ENCODE data around the gene WDR20. TPM values are rescaled to one million over a fixed set of nuclear protein-coding genes. Genes with fewer than 3 reads are reported as not detected.
"Not testable (repeated sequence)": the region's sequence is repeated elsewhere in the genome, so short reads cannot be mapped to it uniquely, and the experiment has no call there.

Gene WDR20
- total RNA-seq, 2 experiments from 2014 or later, result 32.6 to 33.6 TPM

DNA sequence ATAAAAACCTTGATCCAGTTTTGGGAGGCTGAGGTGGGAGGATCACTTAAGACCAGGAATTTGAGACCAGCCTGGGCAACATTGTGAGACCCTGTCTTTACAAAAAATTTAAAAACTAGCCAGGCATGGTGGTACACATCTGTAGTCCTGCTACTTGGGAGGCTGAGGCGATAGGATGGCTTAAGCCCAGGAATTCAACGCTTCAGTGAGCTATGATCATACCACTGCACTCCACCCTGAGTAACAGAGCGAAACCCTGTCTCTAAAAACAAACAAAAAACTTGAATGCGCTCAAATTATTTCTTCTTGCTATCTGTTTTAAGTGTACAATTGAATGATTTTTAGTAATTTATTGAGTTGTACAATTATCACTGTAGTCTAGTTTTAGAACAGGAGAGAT lies 20.1 kb downstream of the WDR20 start:
- H3K9me3 Mint-ChIP-seq (ENCODE audit: low read depth), result no peaks in the 10 kb centered on the region
- no peak for DNase-seq
- no peak overlapping the region for H3K27ac Mint-ChIP-seq
- peaks cover 10% of the 10 kb centered on the region for H3K36me3 Mint-ChIP-seq
- peaks cover 8% of the 10 kb centered on the region for H3K4me1 Mint-ChIP-seq
- ATAC-seq, result no peak
- H3K27me3 Mint-ChIP-seq, result no peaks in the 10 kb centered on the region
- CTCF ChIA-PET, result no interaction called here
- H3K4me3 Mint-ChIP-seq, result no peak overlapping the region

DNA sequence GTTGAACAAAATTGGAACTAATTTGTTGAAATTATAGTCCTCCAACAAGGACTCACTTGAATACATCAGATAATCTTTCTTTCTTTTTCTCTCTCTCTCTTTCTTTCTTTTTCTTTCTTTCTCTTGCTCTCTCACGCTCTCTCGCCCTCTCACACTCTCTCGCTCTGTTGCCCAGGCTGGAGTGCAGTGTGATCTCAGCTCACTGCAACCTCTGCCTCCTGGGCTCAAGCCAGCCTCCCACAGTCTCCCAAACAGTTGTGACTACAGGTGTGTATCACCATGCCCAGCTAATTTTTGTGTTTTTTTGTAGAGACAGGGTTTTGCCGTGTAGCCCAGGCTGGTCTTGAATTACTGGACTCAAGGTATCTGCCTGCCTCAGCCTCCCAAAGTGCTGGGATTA lies 22.8 kb downstream of the WDR20 start:
- Mint-ChIP-seq H3K9me3 (ENCODE audit: low read depth) (no peaks in the 10 kb centered on the region), H3K27me3 (no peaks in the 10 kb centered on the region), H3K27ac (no peak overlapping the region), H3K4me1 (peaks cover 9% of the 10 kb centered on the region), H3K4me3 (no peak overlapping the region), H3K36me3 (peaks cover 8% of the 10 kb centered on the region)
- ATAC-seq (no peak), DNase-seq (no peak)
- CTCF ChIA-PET, result no interaction called here

DNA sequence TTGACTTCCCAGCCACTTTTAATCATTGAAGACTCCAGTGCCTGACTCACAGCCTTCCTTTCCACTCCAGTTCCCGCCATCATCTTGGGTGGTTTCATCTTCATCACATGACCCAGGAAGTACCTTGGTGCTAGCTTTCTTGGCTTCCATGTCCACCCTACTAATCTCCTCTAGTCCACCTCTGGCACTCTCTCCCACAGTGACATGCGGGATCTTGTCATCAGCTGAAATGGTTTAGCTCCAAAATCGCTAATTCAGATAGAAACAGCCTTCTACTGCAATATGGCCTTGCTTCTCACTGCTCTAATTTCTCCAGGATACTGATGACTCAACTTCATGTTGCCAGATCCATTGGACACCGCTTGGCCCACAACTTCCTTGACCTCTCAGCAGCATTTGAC lies 24.5 kb downstream of the WDR20 start:
- CTCF ChIA-PET, result no interaction called here
- H3K27me3 Mint-ChIP-seq, result no peaks in the 10 kb centered on the region
- no peaks in the 10 kb centered on the region for H3K9me3 Mint-ChIP-seq (ENCODE audit: low read depth)
- no peak overlapping the region for H3K4me3 Mint-ChIP-seq
- H3K36me3 Mint-ChIP-seq, result peaks cover 8% of the 10 kb centered on the region
- DNase-seq, result no peak
- H3K4me1 Mint-ChIP-seq, result peaks cover 9% of the 10 kb centered on the region
- no peak overlapping the region for H3K27ac Mint-ChIP-seq
- no peak for ATAC-seq

DNA sequence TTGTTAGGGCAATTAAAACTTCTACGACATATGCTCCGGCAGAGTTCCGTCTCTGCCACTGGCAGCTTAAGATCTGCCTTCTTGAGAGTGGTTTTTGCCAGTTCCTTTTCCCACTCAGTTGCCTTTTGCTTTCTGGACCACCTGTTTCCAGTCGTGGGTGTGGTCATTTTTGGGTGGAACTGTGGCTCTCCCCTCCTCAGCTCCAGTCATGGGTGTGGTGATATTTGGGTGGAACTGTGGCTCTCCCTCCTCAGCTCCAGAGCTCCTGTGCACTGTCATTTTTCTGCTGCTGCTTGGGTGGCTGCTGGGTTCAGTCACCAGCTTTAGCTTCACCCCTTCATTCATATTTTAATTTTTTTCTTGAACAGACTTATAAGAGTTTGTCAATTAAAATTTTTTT lies 25.3 kb downstream of the WDR20 start:
- H3K9me3 Mint-ChIP-seq (ENCODE audit: low read depth), result no peaks in the 10 kb centered on the region
- CTCF ChIA-PET, result interaction anchor here (1.0 kb wide), 2 partner anchors 11 to 15 kb away, joined by 3 read pairs; no protein-coding TSS in a partner anchor
- ATAC-seq (no peak), DNase-seq (no peak)
- no peak overlapping the region for H3K4me3 Mint-ChIP-seq
- no peaks in the 10 kb centered on the region for H3K27me3 Mint-ChIP-seq
- peaks cover 8% of the 10 kb centered on the region for H3K36me3 Mint-ChIP-seq
- peaks cover 9% of the 10 kb centered on the region for H3K4me1 Mint-ChIP-seq
- H3K27ac Mint-ChIP-seq, result no peak overlapping the region

DNA sequence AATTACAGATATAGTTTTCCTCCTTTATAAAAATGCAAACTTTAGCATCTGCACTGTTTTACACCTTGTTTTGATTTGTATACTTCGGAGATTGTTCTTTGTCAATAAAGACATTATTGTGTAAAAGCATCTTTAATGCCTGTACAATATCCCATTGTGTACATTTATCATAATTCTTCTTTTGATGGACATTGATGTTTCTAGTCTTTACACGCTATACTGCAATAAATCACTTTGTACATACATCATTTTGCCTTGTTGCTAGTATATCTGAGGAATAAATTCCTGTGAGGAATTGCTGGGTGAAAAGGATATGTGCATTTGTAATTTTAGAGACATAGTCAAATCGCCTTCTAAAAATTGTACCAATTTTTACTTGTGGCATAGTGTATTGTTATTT lies 30.4 kb downstream of the WDR20 start:
- H3K4me1 Mint-ChIP-seq, result peaks cover 10% of the 10 kb centered on the region
- H3K27me3 Mint-ChIP-seq, result no peaks in the 10 kb centered on the region
- CTCF ChIA-PET, result no interaction called here
- no peaks in the 10 kb centered on the region for H3K9me3 Mint-ChIP-seq (ENCODE audit: low read depth)
- no peak for ATAC-seq
- H3K27ac Mint-ChIP-seq, result no peak overlapping the region
- H3K4me3 Mint-ChIP-seq, result no peak overlapping the region
- DNase-seq, result no peak
- H3K36me3 Mint-ChIP-seq, result peaks cover 13% of the 10 kb centered on the region

DNA sequence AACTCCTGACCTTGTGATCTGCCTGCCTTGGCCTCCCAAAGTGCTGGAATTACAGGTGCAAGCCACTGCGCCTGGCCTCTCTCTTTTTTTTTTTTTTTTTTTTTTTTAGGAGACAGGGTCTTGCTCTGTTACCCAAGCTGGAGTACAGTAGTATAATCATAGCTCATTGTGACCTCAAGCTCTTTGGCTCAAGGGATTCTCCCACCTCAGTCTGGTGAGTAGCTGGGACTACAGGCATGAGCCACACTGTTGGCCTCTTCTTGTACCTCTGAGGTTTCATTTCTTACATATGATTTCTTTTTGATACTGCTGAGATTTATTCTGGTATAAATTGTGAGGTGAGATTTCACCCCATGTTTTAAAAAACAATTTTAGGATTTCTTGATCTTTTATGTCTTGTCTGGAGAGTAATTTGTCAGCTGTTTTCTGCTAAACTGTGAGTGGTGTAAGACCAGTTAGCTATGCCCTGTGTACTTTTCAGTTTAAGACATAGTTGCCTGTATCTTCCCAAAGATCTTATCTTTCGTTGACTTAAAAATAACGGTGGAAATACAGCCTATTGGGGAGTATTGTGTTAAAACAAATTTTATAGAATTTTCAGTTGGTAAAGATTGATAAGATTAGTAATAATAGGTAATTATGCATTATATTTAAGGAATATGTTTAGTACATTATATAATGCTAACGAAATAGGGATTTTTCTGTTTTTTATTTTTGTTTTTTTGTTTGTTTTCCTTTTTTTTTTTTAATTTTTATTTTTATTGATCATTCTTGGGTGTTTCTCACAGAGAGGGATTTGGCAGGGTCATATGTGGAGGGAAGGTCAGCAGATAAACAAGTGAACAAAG lies 31.7 kb downstream of the WDR20 start:
- Mint-ChIP-seq H3K9me3 (ENCODE audit: low read depth) (peaks cover 4% of the 10 kb centered on the region), H3K4me1 (peaks cover 18% of the 10 kb centered on the region), H3K36me3 (peaks cover 24% of the 10 kb centered on the region), H3K27ac (no peak overlapping the region), H3K4me3 (no peak overlapping the region), H3K27me3 (no peaks in the 10 kb centered on the region)
- no peak for ATAC-seq
- no peak for DNase-seq
- CTCF ChIA-PET, result no interaction called here

DNA sequence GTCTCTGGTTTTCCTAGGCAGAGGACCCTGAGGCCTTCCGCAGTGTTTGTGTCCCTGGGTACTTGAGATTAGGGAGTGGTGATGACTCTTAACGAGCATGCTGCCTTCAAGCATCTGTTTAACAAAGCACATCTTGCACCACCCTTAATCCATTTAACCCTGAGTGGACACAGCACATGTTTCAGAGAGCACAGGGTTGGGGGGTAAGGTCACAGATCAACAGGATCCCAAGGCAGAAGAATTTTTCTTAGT lies 32.2 kb downstream of the WDR20 start:
- CTCF ChIA-PET; H3K27me3 Mint-ChIP-seq; H3K27ac Mint-ChIP-seq; DNase-seq; H3K9me3 Mint-ChIP-seq (ENCODE audit: low read depth); ATAC-seq; H3K4me3 Mint-ChIP-seq: not testable (repeated sequence)
- H3K4me1 Mint-ChIP-seq, result peaks cover 19% of the 10 kb centered on the region
- H3K36me3 Mint-ChIP-seq, result peaks cover 26% of the 10 kb centered on the region

DNA sequence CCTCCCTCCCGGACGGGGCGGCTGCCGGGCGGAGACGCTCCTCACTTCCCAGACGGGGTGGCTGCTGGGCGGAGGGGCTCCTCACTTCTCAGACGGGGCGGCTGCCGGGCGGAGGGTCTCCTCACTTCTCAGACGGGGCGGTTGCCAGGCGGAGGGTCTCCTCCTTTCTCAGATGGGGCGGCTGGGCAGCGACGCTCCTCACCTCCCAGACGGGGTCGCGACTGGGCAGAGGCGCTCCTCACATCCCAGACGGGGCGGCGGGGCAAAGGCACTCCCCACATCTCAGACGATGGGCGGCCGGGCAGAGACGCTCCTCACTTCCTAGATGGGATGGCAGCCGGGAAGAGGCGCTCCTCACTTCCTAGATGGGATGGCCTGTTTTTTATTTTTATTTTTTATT lies 33.0 kb downstream of the WDR20 start:
- CTCF ChIA-PET, H3K4me3 Mint-ChIP-seq, ATAC-seq: not testable (repeated sequence)

DNA sequence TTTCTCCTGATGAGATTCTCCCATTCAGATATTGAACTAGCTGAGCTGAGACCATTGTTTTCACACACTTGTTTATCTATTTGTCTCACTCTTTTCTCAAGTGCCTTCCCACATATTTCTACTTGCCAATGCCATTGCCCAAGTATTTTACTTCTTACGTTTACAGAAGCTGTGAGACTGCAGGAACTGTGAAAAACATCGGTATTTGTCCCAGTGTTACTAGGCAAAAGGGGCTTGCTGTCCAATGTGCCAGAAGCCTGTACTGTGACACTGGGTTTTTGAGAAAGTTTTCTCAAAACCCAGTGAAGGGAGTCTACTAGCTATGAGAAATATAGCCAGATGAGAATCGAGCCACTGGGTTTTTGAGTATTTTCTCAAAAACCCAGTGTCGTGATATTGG lies 37.5 kb downstream of the WDR20 start:
- Mint-ChIP-seq H3K27ac (no peak overlapping the region), H3K27me3 (no peaks in the 10 kb centered on the region), H3K4me1 (peaks cover 28% of the 10 kb centered on the region), H3K4me3 (no peak overlapping the region), H3K9me3 (ENCODE audit: low read depth) (peaks cover 9% of the 10 kb centered on the region), H3K36me3 (peaks cover 27% of the 10 kb centered on the region)
- CTCF ChIA-PET, result no interaction called here
- ATAC-seq (no peak), DNase-seq (no peak)

More for the DNA sequence above, 33.0 kb downstream of the WDR20 start:
- H3K4me1 Mint-ChIP-seq, result peaks cover 22% of the 10 kb centered on the region
- H3K27me3 Mint-ChIP-seq; DNase-seq; H3K9me3 Mint-ChIP-seq (ENCODE audit: low read depth); H3K27ac Mint-ChIP-seq: not testable (repeated sequence)
- H3K36me3 Mint-ChIP-seq, result peaks cover 29% of the 10 kb centered on the region

DNA sequence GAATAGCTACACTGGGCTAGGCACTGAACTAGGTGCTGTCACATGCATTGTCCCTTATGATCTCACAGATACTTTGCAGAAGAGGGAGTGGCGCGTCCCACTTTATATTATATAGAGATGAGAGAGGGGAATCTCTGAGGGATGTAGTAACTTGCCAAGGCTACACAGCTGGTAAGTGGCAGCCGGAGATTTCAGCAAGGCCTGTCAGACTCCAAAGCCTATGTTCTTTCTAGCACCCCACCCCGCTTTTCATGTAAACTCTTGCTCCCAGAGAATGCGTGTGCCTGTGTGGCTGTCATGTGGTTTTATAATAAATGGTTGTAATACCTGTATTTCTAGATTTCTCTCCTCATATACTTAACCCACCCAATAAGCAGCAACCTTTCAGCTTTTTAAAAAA lies 39.1 kb downstream of the WDR20 start:
- Mint-ChIP-seq H3K4me3 (no peak overlapping the region), H3K4me1 (peaks cover 41% of the 10 kb centered on the region), H3K27ac (no peak overlapping the region), H3K9me3 (ENCODE audit: low read depth) (peaks cover 9% of the 10 kb centered on the region), H3K27me3 (no peaks in the 10 kb centered on the region), H3K36me3 (peaks cover 24% of the 10 kb centered on the region)
- ATAC-seq, result no peak
- no peak for DNase-seq
- CTCF ChIA-PET, result no interaction called here

DNA sequence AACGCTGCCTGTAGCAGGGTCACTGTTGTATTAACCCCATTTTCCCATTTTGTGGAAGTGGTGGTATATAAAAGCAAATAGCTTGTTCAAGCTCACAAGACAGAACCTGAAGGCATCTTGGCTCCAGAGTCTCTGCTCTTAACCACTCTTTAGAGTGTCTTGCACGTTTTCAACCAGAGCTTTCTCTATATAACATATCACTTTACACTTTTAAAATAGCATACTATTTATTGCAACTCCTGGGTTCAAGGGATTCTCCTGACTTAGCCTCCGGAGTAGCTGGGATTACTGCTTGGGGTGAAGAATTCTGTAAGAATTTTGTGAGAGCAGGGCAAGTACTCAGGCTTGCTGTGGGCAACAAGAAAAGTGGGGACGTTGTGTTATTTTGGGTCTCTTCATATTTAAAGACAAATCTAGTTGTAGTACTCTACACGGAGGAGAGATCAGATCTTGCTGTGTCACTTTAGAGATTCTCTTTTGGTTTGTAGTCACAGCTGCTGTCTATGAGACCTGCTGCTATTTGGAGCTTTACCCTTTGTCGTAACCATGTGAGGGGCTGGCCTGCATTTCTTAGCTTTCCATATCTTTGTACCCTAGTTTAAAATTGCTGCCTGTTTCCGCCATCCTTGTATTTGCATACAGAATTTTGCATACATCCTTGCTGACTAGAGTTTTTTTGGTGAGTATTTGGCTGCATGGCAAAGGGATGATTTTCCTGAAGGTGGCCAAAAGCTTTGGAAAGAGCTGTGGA lies 40.7 kb downstream of the WDR20 start:
- H3K27ac Mint-ChIP-seq, result no peak overlapping the region
- H3K27me3 Mint-ChIP-seq, result no peaks in the 10 kb centered on the region
- H3K4me3 Mint-ChIP-seq, result no peak overlapping the region
- peaks cover 12% of the 10 kb centered on the region for H3K36me3 Mint-ChIP-seq
- peaks cover 6% of the 10 kb centered on the region for H3K9me3 Mint-ChIP-seq (ENCODE audit: low read depth)
- CTCF ChIA-PET, result interaction anchor here (1.4 to 1.7 kb wide), 2 partner anchors 27 to 84 kb away, joined by 3 to 6 read pairs; no protein-coding TSS in a partner anchor
- ATAC-seq (no peak), DNase-seq (no peak)
- peaks cover 46% of the 10 kb centered on the region for H3K4me1 Mint-ChIP-seq

DNA sequence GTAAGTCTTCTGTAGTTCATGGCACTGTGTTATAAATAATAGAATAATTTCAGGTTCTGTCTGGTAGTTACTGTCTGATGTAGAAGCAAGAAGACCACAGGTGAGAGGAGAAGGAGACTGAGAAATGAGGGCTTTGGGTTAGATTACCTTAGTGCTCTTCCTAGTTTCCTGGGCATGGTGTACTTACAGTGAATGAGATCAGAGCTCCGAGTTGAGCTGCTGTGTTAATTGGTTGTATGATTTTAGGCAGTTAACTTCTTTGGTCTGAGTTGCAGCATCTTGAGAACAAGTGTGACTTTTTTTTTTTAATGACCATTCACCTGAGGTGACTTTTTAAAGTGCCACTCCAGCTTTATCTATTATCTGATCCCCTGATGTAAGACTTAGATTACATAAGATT lies 41.5 kb downstream of the WDR20 start:
- H3K36me3 Mint-ChIP-seq, result peaks cover 6% of the 10 kb centered on the region
- H3K9me3 Mint-ChIP-seq (ENCODE audit: low read depth), result peaks cover 6% of the 10 kb centered on the region
- no peak overlapping the region for H3K27ac Mint-ChIP-seq
- H3K27me3 Mint-ChIP-seq, result no peaks in the 10 kb centered on the region
- H3K4me1 Mint-ChIP-seq, result peaks cover 44% of the 10 kb centered on the region
- DNase-seq, result no peak
- no peak overlapping the region for H3K4me3 Mint-ChIP-seq
- CTCF ChIA-PET, result interaction anchor here (1.4 to 1.7 kb wide), 3 partner anchors 28 to 513 kb away, joined by 3 to 6 read pairs (median 4); no protein-coding TSS in a partner anchor
- ATAC-seq, result no peak

DNA sequence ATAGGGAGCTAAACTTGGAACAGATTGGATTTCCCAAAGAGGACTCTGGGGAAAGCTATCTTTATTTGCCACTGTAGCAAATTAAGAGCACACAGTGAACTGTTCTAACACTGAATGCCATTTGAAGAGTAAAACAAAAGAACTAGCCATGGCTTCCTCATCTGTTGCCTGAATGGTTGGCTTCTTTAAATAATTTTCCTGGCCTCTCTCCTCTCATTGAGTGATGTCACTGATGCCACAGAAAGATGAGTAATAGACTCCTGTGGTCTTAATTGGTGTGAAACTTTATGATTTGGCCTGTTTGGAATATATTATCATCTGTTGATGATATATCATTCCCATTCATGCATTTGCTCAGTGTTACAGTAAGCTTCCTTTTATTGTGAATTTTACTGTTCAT lies 42.5 kb downstream of the WDR20 start:
- ATAC-seq (peak; percentile 61), DNase-seq (no peak)
- CTCF ChIA-PET, result interaction anchor here (1.4 to 1.7 kb wide), 3 partner anchors 29 to 512 kb away, joined by 3 to 6 read pairs (median 4); no protein-coding TSS in a partner anchor
- H3K4me1 Mint-ChIP-seq, result peaks cover 41% of the 10 kb centered on the region
- H3K4me3 Mint-ChIP-seq, result no peak overlapping the region
- H3K27ac Mint-ChIP-seq, result no peak overlapping the region
- H3K27me3 Mint-ChIP-seq, result no peaks in the 10 kb centered on the region
- H3K36me3 Mint-ChIP-seq, result no peaks in the 10 kb centered on the region
- H3K9me3 Mint-ChIP-seq (ENCODE audit: low read depth), result no peaks in the 10 kb centered on the region

Measured in activated CD8-positive, alpha-beta memory T cell treated with anti-CD3 and anti-CD28 coated beads, Interleukin-2, amount 10 ng/mL, durations not matched to agents 7 days and 5 days (primary cell).